HG02885 (cell line): Measurements from ENCODE around the gene PGM2L1.
"Not testable (repeated sequence)": the region's sequence is repeated elsewhere in the genome, so short reads cannot be mapped to it uniquely, and the experiment has no call there.

Source experiments
- ATAC-seq: cut with Tn5 transposase; IDR thresholded peaks from one replicate; pipeline ENCODE4 v1.9.1; 2021; ENCODE audit warnings: mild to moderate bottlenecking; ENCODE audit not compliant: unreplicated experiment, poor library complexity

PGM2L1 gene

GRCh38 chr11:74345420-74345819 lies 52.8 kb downstream of the PGM2L1 start:
- ATAC-seq = no peak

- no peak for ATAC-seq
These were observed 56.3 kb downstream of the PGM2L1 start for GRCh38 chr11:74341921-74342320.

GRCh38 chr11:74339619-74340018 lies 58.6 kb downstream of the PGM2L1 start:
- no peak for ATAC-seq

GRCh38 chr11:74338963-74339362 lies 59.3 kb downstream of the PGM2L1 start:
- no peak for ATAC-seq

GRCh38 chr11:74333193-74333592 lies 65.0 kb downstream of the PGM2L1 start:
- ATAC-seq = no peak

- ATAC-seq = no peak
These were observed 65.9 kb downstream of the PGM2L1 start for GRCh38 chr11:74332291-74332690.

- not testable (repeated sequence) for ATAC-seq
These were observed 67.2 kb downstream of the PGM2L1 start for GRCh38 chr11:74331000-74331399.

GRCh38 chr11:74330075-74330858 lies 68.0 kb downstream of the PGM2L1 start:
- no peak for ATAC-seq

- no peak for ATAC-seq
These were observed 71.2 kb downstream of the PGM2L1 start for GRCh38 chr11:74327076-74327475.

GRCh38 chr11:74326665-74327064 lies 71.6 kb downstream of the PGM2L1 start:
- no peak for ATAC-seq

GRCh38 chr11:74325649-74326645 lies 72.3 kb downstream of the PGM2L1 start:
- ATAC-seq = no peak

GRCh38 chr11:74322667-74323066 lies 75.6 kb downstream of the PGM2L1 start:
- ATAC-seq = no peak

- no peak for ATAC-seq
These were observed 76.6 kb downstream of the PGM2L1 start for GRCh38 chr11:74321487-74322188.

- ATAC-seq = no peak
These were observed 77.7 kb downstream of the PGM2L1 start for GRCh38 chr11:74320538-74320937.

- no peak for ATAC-seq
These were observed 79.0 kb downstream of the PGM2L1 start for GRCh38 chr11:74319139-74319816.

- no peak for ATAC-seq
These were observed 79.8 kb downstream of the PGM2L1 start for GRCh38 chr11:74318241-74318932.

GRCh38 chr11:74316772-74317505 lies 81.3 kb downstream of the PGM2L1 start:
- no peak for ATAC-seq

GRCh38 chr11:74312326-74312725 lies 85.9 kb downstream of the PGM2L1 start:
- no peak for ATAC-seq
